HG03575 (cell line): ENCODE results near the gene MNDA.
A peak's percentile ranks its signal among the peaks of the same experiment; 100 is the strongest.
"Not testable (repeated sequence)": the region's sequence is repeated elsewhere in the genome, so short reads cannot be mapped to it uniquely, and the experiment has no call there.

ENCODE experiments used
- ATAC-seq: cut with Tn5 transposase; IDR thresholded peaks from one replicate; pipeline ENCODE4 v1.9.1; 2021; ENCODE audit not compliant: unreplicated experiment, insufficient number of reproducible peaks, low FRiP score; ENCODE audit errors: extremely low read depth

The MNDA gene

GRCh38 chr1:158830074-158830677 lies 975 bp upstream of the MNDA start:
- ATAC-seq = peak; percentile 40

- no peak for ATAC-seq
These were observed 2.1 kb downstream of the MNDA start for GRCh38 chr1:158833264-158833663.

DNA sequence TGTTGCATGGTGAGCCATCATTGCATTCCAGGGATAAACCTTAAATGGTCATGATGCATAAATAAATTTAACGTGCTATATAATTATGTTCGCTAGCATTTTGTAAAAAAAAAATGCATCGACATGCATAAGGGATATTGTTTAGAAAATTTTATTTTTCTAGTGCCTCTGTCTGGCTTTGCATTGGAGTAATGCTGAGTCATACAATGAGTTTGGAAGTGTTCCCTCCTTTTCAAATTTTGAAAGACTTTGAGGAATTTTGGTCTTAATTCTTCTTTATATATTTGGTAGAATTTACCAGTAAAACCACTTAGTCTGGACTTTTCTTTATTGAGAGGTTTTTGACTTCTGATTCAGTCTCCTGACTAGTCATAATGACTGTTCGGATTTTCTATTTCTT lies 4.9 kb downstream of the MNDA start:
- no peak for ATAC-seq

GRCh38 chr1:158838660-158839059 lies 7.5 kb downstream of the MNDA start:
- ATAC-seq = no peak

DNA sequence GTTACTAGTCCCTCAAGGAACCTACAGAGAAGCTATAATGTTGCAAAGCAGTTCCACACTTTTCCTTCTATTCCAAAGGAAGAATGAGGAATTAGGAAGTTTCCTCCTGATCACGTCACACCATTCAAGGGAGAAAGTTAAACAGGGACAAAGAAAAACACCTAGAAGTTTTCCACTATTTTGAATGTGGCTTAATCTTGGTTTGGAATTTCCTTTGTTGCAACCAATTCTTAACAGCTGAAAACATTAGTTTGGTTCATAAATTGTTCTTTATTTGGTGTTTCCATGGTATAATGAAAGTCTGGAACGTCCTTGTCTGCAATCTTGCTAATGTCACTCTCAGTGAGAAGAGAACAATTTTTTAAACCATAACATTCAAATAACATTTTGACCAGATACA lies 8.4 kb downstream of the MNDA start:
- ATAC-seq = no peak

DNA sequence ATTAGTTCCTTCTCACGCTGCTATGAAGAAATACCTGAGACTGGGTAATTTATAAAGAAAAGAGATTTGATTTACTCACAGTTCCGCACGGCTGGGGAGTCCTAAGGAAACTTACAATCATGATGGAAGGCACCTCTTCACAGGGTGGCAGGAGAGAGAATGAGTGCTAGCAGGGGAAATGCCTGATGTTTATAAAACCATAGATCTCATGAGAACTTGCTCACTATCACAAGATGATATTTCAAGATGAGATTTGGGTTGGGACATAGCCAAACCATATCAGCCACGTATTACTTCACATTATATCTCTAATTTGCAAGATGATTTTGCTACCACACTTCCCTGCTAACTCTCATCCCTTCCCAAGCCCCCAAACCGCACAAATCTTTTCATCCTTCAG lies 9.1 kb downstream of the MNDA start:
- no peak for ATAC-seq

DNA sequence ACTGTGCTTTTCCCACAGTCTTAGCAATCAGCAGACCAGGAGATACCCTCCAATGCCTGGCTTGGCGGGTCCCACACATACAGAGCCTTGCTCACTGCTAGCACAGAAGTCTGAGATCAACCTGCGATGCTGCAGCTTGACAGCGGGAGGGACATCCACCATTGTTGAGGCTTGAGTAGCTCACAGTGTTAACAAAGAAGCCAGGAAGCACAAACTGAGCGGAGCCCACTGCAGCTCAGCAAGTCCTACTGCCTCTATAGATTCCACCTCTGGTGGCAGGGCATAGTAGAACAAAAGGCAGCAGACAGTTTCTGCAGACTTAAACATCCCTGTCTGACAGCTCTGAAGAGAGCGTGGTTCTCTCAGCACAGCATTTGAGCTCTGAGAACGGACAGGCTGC lies 33.4 kb downstream of the MNDA start:
- no peak for ATAC-seq

GRCh38 chr1:158870438-158870837 lies 39.3 kb downstream of the MNDA start:
- ATAC-seq = not testable (repeated sequence)

DNA sequence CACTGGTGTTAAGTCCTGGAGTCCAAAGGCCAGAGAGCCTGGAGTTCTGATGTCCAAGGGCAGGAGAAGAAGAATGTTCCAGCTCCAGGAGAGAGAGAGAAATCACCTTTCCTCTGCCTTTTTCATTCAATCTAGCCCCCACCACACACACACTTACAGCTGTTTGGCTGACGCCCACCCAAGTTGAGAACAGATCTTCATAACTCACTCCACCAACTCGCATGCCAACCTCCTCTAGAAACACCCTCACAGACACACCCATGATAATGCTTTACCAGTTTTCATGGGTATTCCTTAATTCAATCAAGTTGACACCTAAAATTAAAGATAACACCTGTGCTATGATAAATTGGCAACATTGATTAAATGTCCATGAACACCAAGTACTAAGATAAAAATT lies 42.0 kb downstream of the MNDA start:
- no peak for ATAC-seq

DNA sequence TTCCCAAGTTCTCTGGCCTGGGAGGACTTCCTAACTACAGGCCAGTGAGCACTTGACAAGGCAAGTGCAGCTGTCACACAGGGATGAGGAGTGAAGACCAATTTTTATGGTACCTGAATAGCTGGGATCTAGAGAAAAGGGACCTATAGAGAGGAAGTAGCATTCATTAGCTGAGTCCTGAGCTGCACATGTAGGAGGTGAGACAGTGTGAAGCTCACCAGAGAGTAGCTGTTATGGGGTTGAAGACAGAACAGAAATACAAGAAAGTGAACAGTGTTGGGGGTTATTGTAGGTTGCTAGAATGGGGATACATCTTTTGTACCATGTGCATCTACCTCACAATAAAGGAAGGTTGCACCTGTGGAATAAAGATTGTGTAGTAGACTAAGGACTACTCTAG lies 62.5 kb downstream of the MNDA start:
- ATAC-seq = no peak

DNA sequence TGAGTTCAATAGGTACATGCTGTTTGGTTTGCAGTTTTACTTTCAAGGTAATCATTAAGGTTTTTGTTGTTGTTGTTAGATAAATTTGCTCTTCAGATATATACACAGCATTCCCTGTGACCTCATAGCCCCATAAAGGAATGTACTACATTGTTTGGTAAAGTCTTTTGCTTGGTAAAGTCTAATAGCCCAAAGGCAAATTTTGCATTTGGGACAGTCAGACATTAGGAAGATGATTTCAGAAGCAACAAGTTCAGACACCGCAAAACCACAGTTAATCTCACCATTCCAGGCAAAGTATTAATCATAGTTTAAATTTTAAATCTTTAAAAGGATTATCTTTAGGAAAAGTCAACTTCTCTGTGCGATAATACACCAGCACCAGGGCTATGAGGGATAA lies 67.6 kb downstream of the MNDA start:
- no peak for ATAC-seq
